ENCODE data around the gene CAMTA2. TPM values are rescaled to one million over a fixed set of nuclear protein-coding genes. Genes with fewer than 3 reads are reported as not detected.

The CAMTA2 gene
- total and polyA plus RNA-seq, 2 donors from 2014 or later: 40.1 to 47.1 TPM

DNA sequence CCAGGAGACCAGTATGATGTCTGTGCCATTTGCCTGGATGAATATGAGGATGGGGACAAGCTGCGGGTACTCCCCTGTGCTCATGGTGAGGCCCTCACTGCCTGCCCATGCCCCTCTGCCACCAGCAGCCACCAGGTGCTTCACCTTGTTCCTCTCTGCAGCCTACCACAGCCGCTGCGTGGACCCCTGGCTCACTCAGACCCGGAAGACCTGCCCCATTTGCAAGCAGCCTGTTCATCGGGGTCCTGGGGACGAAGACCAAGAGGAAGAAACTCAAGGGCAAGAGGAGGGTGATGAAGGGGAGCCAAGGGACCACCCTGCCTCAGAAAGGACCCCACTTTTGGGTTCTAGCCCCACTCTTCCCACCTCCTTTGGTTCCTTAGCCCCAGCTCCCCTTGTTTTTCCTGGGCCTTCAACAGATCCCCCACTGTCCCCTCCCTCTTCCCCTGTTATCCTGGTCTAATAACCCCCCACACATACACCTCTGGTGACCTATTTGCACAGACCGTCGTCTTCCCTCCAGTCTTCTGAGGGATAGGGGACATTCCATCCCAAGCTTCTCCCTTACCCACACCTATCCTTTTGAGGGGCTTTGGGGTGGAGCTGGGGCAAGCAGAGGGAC is 42.8 kb downstream of the CAMTA2 start:
- Histone ChIP-seq H3K27me3 (ENCODE audit: control insufficient read depth, insufficient read depth, low read length) (no peaks in the 10 kb centered on the region), H3K9me3 (ENCODE audit: control insufficient read depth in 2 of 3, insufficient read depth in 1 of 3, low read length in 3 of 3) (no peaks in the 10 kb centered on the region), H3K27ac (ENCODE audit: low read depth in 2 of 2, low read length in 2 of 2) (peak overlapping the region; percentile 30 to 49), H3K9ac (ENCODE audit: low read length in 3 of 3) (no peak overlapping the region), H3K36me3 (ENCODE audit: control insufficient read depth in 2 of 3, insufficient read depth in 3 of 3, low read length in 3 of 3) (peaks cover 6 to 30% (median 21%) of the 10 kb centered on the region in 3 donors), H3K4me3 (ENCODE audit: low read length in 3 of 3) (no peak overlapping the region), H3K4me1 (ENCODE audit: control insufficient read depth in 2 of 3, insufficient read depth in 2 of 3, low read depth in 1 of 3, low read length in 3 of 3) (peaks cover 5 to 31% (median 13%) of the 10 kb centered on the region in 3 donors)
- intact Hi-C loops (cut with DNase I): no loop called here
- no peak for FAIRE-seq
- no peak for DNase-seq
- TF ChIP-seq, protein P1, sequence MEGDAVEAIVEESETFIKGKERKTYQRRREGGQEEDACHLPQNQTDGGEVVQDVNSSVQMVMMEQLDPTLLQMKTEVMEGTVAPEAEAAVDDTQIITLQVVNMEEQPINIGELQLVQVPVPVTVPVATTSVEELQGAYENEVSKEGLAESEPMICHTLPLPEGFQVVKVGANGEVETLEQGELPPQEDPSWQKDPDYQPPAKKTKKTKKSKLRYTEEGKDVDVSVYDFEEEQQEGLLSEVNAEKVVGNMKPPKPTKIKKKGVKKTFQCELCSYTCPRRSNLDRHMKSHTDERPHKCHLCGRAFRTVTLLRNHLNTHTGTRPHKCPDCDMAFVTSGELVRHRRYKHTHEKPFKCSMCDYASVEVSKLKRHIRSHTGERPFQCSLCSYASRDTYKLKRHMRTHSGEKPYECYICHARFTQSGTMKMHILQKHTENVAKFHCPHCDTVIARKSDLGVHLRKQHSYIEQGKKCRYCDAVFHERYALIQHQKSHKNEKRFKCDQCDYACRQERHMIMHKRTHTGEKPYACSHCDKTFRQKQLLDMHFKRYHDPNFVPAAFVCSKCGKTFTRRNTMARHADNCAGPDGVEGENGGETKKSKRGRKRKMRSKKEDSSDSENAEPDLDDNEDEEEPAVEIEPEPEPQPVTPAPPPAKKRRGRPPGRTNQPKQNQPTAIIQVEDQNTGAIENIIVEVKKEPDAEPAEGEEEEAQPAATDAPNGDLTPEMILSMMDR (IDR thresholded peaks at IDR 0.05; ENCODE audit: borderline replicate concordance, extremely low read depth, insufficient read depth): no peak

DNA sequence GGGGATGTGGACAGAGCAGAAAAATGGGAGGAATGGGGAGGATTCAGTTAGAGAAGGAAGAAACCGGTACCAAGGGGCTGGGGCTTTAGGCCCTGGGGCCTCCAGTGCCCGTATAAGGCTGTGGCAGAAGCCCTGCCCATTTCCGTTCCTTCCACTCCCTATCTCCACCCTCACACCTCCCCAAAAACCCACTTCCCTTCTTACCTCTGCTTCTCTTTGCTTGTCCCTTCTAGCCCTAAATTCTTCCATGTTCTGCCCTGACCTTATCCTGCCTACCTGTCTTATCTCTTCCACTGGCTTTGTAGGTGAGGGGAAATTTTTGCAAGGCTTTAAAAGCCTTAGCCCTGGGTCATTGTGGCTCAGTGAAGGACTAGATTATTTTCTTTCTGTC is 43.3 kb downstream of the CAMTA2 start:
- intact Hi-C loops (cut with DNase I): no loop called here
- Histone ChIP-seq H3K27me3 (ENCODE audit: control insufficient read depth, insufficient read depth, low read length) (no peaks in the 10 kb centered on the region), H3K4me1 (ENCODE audit: control insufficient read depth in 2 of 3, insufficient read depth in 2 of 3, low read depth in 1 of 3, low read length in 3 of 3) (peaks cover 5 to 32% (median 15%) of the 10 kb centered on the region in 3 donors), H3K27ac (ENCODE audit: low read depth in 2 of 2, low read length in 2 of 2) (no peak overlapping the region), H3K9ac (ENCODE audit: low read length in 3 of 3) (no peak overlapping the region), H3K4me3 (ENCODE audit: low read length in 3 of 3) (no peak overlapping the region), H3K9me3 (ENCODE audit: control insufficient read depth in 2 of 3, insufficient read depth in 1 of 3, low read length in 3 of 3) (no peaks in the 10 kb centered on the region), H3K36me3 (ENCODE audit: control insufficient read depth in 2 of 3, insufficient read depth in 3 of 3, low read length in 3 of 3) (peaks cover 6 to 30% (median 21%) of the 10 kb centered on the region in 3 donors)
- TF ChIP-seq, protein P1 (IDR thresholded peaks at IDR 0.05; ENCODE audit: borderline replicate concordance, extremely low read depth, insufficient read depth): no peak
- no peak for FAIRE-seq
- no peak for DNase-seq

- TF ChIP-seq, protein P1 (IDR thresholded peaks at IDR 0.05; ENCODE audit: borderline replicate concordance, extremely low read depth, insufficient read depth): no peak
- FAIRE-seq: no peak
- no peak for DNase-seq
- intact Hi-C loops (cut with DNase I): no loop called here
- H3K4me1 ChIP-seq (ENCODE audit: control insufficient read depth in 2 of 3, insufficient read depth in 2 of 3, low read depth in 1 of 3, low read length in 3 of 3): peaks cover 5 to 43% (median 25%) of the 10 kb centered on the region in 3 donors
- peaks cover 6 to 33% (median 22%) of the 10 kb centered on the region in 3 donors for H3K36me3 ChIP-seq (ENCODE audit: control insufficient read depth in 2 of 3, insufficient read depth in 3 of 3, low read length in 3 of 3)
- no peaks in the 10 kb centered on the region for H3K9me3 ChIP-seq (ENCODE audit: control insufficient read depth in 2 of 3, insufficient read depth in 1 of 3, low read length in 3 of 3)
- H3K27me3 ChIP-seq (ENCODE audit: control insufficient read depth, insufficient read depth, low read length): no peaks in the 10 kb centered on the region
- H3K4me3 ChIP-seq (ENCODE audit: low read length in 3 of 3): no peak overlapping the region
- H3K27ac ChIP-seq (ENCODE audit: low read depth in 2 of 2, low read length in 2 of 2): peak overlapping the region in 1 of 2 donors; percentile 15
- H3K9ac ChIP-seq (ENCODE audit: low read length in 3 of 3): no peak overlapping the region
These were observed 44.5 kb downstream of the CAMTA2 start for GRCh38 chr17:4942760-4943508.
